ENCODE results near the gene AP2A1. TPM values are rescaled to one million over a fixed set of nuclear protein-coding genes. Genes with fewer than 3 reads are reported as not detected.

AP2A1 gene
- total and polyA plus RNA-seq, 9 of the 15 experiments (the other 6 are each of a cell fraction or from before 2014, with no cell fraction given), result 0.55 to 150 (median 31.9) TPM

DNA sequence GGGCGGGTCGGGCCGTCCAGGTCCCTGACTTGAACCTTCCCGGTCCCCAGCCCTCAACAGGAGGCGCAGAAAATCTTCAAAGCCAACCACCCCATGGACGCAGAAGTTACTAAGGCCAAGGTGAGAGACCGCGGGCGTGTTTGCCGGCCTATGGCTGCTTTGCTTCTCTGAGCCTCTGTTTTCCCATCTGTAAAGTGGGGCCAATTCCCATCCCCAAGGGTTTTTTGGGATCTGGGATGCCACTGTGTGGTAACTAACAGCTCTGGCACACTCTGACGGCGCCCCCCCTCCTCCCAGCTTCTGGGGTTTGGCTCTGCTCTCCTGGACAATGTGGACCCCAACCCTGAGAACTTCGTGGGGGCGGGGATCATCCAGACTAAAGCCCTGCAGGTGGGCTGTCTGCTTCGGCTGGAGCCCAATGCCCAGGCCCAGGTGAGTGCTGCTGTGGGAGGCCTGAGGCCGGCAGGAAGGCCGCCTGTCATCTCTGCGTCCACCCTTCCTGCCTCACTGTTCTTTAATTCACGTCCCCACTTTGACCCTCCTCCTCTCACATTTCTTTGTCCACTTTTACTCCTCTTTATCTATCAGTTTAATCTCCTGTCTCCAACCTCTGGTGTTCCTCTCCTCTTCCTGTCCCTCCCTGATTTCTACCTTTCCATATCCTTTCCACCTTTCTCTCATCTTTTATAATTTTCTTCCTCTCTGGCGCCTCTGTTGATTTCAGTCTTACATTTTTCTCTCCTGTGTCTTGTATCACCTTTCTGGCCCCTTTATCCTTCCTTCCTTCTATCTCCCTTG is 39.2 kb downstream of the AP2A1 start (continued):
- TF ChIP-seq, protein P1, sequence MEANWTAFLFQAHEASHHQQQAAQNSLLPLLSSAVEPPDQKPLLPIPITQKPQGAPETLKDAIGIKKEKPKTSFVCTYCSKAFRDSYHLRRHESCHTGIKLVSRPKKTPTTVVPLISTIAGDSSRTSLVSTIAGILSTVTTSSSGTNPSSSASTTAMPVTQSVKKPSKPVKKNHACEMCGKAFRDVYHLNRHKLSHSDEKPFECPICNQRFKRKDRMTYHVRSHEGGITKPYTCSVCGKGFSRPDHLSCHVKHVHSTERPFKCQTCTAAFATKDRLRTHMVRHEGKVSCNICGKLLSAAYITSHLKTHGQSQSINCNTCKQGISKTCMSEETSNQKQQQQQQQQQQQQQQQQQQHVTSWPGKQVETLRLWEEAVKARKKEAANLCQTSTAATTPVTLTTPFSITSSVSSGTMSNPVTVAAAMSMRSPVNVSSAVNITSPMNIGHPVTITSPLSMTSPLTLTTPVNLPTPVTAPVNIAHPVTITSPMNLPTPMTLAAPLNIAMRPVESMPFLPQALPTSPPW (CRISPR knock-in tag; IDR thresholded peaks at IDR 0.05), result 0 out of 2 replicates have a peak, but pooled peaks have one; percentile 24
- peak; percentile 76 to 93 for TF ChIP-seq KDM1A (IDR thresholded peaks at IDR 0.05)
- TF ChIP-seq, protein P2, sequence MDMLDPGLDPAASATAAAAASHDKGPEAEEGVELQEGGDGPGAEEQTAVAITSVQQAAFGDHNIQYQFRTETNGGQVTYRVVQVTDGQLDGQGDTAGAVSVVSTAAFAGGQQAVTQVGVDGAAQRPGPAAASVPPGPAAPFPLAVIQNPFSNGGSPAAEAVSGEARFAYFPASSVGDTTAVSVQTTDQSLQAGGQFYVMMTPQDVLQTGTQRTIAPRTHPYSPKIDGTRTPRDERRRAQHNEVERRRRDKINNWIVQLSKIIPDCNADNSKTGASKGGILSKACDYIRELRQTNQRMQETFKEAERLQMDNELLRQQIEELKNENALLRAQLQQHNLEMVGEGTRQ (CRISPR knock-in tag; IDR thresholded peaks at IDR 0.05), result no peak
- TF ChIP-seq PHF20 (IDR thresholded peaks at IDR 0.05; ENCODE audit: partially characterized antibody), result peak; percentile 46
- TF ChIP-seq SPI1 (IDR thresholded peaks at IDR 0.05; ENCODE audit: borderline replicate concordance, low read depth, low read length), result no peak
- no peak for TF ChIP-seq BRD4 (IDR thresholded peaks at IDR 0.05)
- TF ChIP-seq, protein P3, sequence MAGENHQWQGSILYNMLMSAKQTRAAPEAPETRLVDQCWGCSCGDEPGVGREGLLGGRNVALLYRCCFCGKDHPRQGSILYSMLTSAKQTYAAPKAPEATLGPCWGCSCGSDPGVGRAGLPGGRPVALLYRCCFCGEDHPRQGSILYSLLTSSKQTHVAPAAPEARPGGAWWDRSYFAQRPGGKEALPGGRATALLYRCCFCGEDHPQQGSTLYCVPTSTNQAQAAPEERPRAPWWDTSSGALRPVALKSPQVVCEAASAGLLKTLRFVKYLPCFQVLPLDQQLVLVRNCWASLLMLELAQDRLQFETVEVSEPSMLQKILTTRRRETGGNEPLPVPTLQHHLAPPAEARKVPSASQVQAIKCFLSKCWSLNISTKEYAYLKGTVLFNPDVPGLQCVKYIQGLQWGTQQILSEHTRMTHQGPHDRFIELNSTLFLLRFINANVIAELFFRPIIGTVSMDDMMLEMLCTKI (IDR thresholded peaks at IDR 0.05; ENCODE audit: partially characterized antibody), result no peak
- TF ChIP-seq BHLHE40 (IDR thresholded peaks at IDR 0.05; ENCODE audit: low read length), result no peak
- no peak for TF ChIP-seq ID3 (CRISPR knock-in tag; IDR thresholded peaks at IDR 0.05)
- TF ChIP-seq ID3 (tag; IDR thresholded peaks at IDR 0.05), result no peak
- no peak for TF ChIP-seq TAF15 (IDR thresholded peaks at IDR 0.05; ENCODE audit: low read depth, low read length)
- no peak for TF ChIP-seq NKRF (IDR thresholded peaks at IDR 0.05; ENCODE audit: borderline replicate concordance)
- no peak for TF ChIP-seq MTA3 (IDR thresholded peaks at IDR 0.05; ENCODE audit: borderline replicate concordance)
- TF ChIP-seq ZNF57 (CRISPR knock-in tag; IDR thresholded peaks at IDR 0.05), result no peak
- no peak for TF ChIP-seq POLR2B (IDR thresholded peaks at IDR 0.05; ENCODE audit: low read depth, partially characterized antibody)
- TF ChIP-seq ZNF212 (CRISPR knock-in tag; IDR thresholded peaks at IDR 0.05), result no peak
- TF ChIP-seq TFAM (CRISPR knock-in tag; conservative IDR thresholded peaks at IDR 0.05), result no peak
- no peak for TF ChIP-seq MEF2D (tag; conservative IDR thresholded peaks at IDR 0.05; ENCODE audit: low read depth)
